ENCODE measurements around the gene SRD5A2.

SRD5A2 gene

DNA sequence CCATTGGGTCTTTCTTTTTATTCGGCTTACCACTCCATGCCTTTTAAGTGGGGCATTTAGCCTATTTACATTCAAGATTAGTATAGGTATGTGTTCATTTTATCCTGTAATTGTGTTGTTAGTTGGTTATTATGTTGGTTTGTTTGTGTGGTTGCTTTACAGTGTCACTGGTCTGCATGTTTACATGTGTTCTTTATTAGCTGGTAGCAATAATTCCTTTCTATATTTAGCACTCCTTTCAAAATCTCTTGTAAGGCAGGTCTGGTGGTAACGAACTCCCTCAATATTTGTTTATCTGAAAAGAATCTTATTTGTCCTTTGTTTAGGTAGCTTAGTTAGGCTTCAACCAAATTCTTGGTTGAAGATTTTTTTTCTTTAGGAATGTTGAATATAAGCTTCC lies 97.5 kb downstream of the SRD5A2 start:
- Histone ChIP-seq H3K9ac (ENCODE audit: low read length in 5 of 5) (no peak overlapping the region), H3K27ac (ENCODE audit: low read depth, low read length) (no peak overlapping the region), H3K4me3 (ENCODE audit: low read depth in 1 of 5, low read length in 5 of 5) (no peak overlapping the region), H3K27me3 (ENCODE audit: control insufficient read depth in 5 of 5, insufficient read depth in 4 of 5, low read length in 5 of 5) (peaks cover 0 to 10% (median 0%) of the 10 kb centered on the region in 5 donors), H3K9me3 (ENCODE audit: control insufficient read depth in 5 of 5, low read length in 5 of 5) (no peaks in the 10 kb centered on the region), H3K4me1 (ENCODE audit: control insufficient read depth in 5 of 5, insufficient read depth in 5 of 5, low read length in 5 of 5) (peaks cover 0 to 3% (median 0%) of the 10 kb centered on the region in 5 donors), H3K36me3 (ENCODE audit: control insufficient read depth in 5 of 5, insufficient read depth in 5 of 5, low read length in 5 of 5) (no peaks in the 10 kb centered on the region)

DNA sequence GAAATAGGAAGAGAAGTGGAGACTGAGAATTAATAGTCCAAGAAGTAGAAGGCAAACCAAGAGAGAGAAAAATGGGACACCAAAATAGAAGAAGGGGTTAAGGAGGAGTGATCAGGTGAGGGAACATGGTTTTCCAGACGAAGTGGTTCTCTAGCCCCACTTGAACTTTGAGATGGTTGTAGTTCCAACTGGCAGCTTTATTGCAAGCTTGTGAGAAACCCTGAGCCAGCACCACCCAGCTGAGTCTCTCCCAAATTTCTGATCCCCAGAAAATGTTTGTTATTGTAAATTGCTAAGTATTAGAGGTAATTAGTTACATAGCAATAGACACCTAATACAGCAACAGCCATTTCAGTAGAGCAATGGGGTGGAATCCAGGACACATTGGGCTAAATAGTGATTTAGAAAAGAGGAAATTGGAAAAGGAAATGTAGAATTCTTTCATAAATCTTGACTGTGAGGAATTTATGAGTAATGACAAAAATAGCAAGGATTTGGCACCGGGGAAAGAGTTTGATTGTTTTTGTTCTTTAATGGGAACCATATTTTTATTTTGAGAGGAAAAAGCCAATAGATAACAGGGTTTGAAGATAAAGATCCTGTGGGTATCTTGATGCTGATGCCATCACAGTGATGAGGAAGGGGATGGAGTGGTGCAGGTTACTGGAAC lies 104.1 kb downstream of the SRD5A2 start:
- Histone ChIP-seq H3K27ac (ENCODE audit: low read depth, low read length) (no peak overlapping the region), H3K27me3 (ENCODE audit: control insufficient read depth in 5 of 5, insufficient read depth in 4 of 5, low read length in 5 of 5) (no peaks in the 10 kb centered on the region), H3K36me3 (ENCODE audit: control insufficient read depth in 5 of 5, insufficient read depth in 5 of 5, low read length in 5 of 5) (no peaks in the 10 kb centered on the region), H3K4me1 (ENCODE audit: control insufficient read depth in 5 of 5, insufficient read depth in 5 of 5, low read length in 5 of 5) (peaks cover 0 to 4% (median 0%) of the 10 kb centered on the region in 5 donors), H3K4me3 (ENCODE audit: low read depth in 1 of 5, low read length in 5 of 5) (no peak overlapping the region), H3K9ac (ENCODE audit: low read length in 5 of 5) (no peak overlapping the region), H3K9me3 (ENCODE audit: control insufficient read depth in 5 of 5, low read length in 5 of 5) (no peaks in the 10 kb centered on the region)

DNA sequence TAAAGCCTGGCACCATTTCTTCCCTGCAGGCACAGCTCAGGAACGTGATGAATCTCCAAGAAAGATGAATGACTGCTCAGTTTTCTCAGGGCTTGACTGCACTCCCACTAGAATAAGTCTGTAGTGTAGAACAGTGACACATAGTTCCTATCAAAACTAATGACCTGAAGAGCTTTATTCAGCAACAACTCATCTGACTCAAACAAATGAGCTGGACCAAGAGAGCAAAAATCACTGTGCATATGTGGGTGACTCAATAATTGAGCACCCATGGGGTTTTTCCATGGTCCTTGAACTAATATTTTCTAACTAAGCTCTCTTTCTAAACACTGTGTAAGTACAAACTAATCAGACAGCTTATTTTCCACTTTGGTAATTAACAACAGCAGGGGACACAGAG lies 105.0 kb downstream of the SRD5A2 start:
- Histone ChIP-seq H3K27ac (ENCODE audit: low read depth, low read length) (no peak overlapping the region), H3K27me3 (ENCODE audit: control insufficient read depth in 5 of 5, insufficient read depth in 4 of 5, low read length in 5 of 5) (no peaks in the 10 kb centered on the region), H3K9me3 (ENCODE audit: control insufficient read depth in 5 of 5, low read length in 5 of 5) (no peaks in the 10 kb centered on the region), H3K4me3 (ENCODE audit: low read depth in 1 of 5, low read length in 5 of 5) (no peak overlapping the region), H3K4me1 (ENCODE audit: control insufficient read depth in 5 of 5, insufficient read depth in 5 of 5, low read length in 5 of 5) (peaks cover 0 to 4% (median 0%) of the 10 kb centered on the region in 5 donors), H3K36me3 (ENCODE audit: control insufficient read depth in 5 of 5, insufficient read depth in 5 of 5, low read length in 5 of 5) (no peaks in the 10 kb centered on the region), H3K9ac (ENCODE audit: low read length in 5 of 5) (no peak overlapping the region)

DNA sequence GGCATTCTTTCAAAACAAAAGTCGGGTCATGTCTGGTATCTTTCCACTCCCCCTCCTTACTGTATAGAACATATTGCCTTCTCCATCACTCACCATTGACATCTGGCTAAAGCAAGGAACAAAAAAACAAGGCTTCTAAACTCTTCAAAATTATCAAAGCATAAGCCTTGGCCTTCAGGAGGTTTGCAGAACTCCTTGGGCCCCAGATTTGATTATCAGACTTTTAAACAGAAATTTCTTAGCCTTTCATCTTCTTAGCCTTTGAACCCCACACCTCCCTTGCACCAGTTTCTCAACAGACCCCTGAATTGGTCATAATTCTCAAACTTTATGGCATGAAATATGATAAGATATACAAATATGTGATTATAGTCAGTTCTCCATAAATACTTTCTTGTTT lies 106.4 kb downstream of the SRD5A2 start:
- Histone ChIP-seq H3K4me3 (ENCODE audit: low read depth in 1 of 5, low read length in 5 of 5) (no peak overlapping the region), H3K9ac (ENCODE audit: low read length in 5 of 5) (no peak overlapping the region), H3K9me3 (ENCODE audit: control insufficient read depth in 5 of 5, low read length in 5 of 5) (no peaks in the 10 kb centered on the region), H3K4me1 (ENCODE audit: control insufficient read depth in 5 of 5, insufficient read depth in 5 of 5, low read length in 5 of 5) (peaks cover 0 to 4% (median 0%) of the 10 kb centered on the region in 5 donors), H3K27me3 (ENCODE audit: control insufficient read depth in 5 of 5, insufficient read depth in 4 of 5, low read length in 5 of 5) (no peaks in the 10 kb centered on the region), H3K36me3 (ENCODE audit: control insufficient read depth in 5 of 5, insufficient read depth in 5 of 5, low read length in 5 of 5) (no peaks in the 10 kb centered on the region), H3K27ac (ENCODE audit: low read depth, low read length) (no peak overlapping the region)

Data from subcutaneous abdominal adipose tissue (tissue), 5 donors.